ENCODE results near the gene MLLT10.

MLLT10 gene

GRCh38 chr10:21526860-21527597, 7.0 kb upstream of the MLLT10 start:
- Histone ChIP-seq H3K9me2 (ENCODE audit: low read depth, low read length) (no peaks in the 10 kb centered on the region), H4K20me1 (ENCODE audit: insufficient read depth, low read length) (no peaks in the 10 kb centered on the region), H3K4me1 (ENCODE audit: insufficient read depth, low read length, severe bottlenecking) (peaks cover 39% of the 10 kb centered on the region), H3K4me2 (ENCODE audit: low read length) (peak overlapping the region; percentile 75), H3K9me3 (ENCODE audit: low read length) (no peaks in the 10 kb centered on the region), H3K79me2 (ENCODE audit: insufficient read depth, low read length) (no peaks in the 10 kb centered on the region), H3K9ac (ENCODE audit: low read length) (peak overlapping the region; percentile 65), H2AFZ (ENCODE audit: low read length) (peak overlapping the region; percentile 4; the same call in 1 of the 2 replicates), H3K27ac (ENCODE audit: low read depth, low read length, poor library complexity, severe bottlenecking) (no peak overlapping the region), H3K4me3 (ENCODE audit: low read depth, low read length, poor library complexity, severe bottlenecking) (peak overlapping the region; percentile 62), H3F3A (ENCODE audit: insufficient read depth, low read length) (0 out of 2 replicates have a peak, but pooled peaks cover 2% of the 10 kb centered on the region), H3K36me3 (ENCODE audit: insufficient read depth, low read length) (no peaks in the 10 kb centered on the region), H3K27me3 (ENCODE audit: insufficient read depth, low read length) (no peaks in the 10 kb centered on the region)
- no peak for TF ChIP-seq CTCF (IDR thresholded peaks at IDR 0.05; ENCODE audit: low read length)
- no peak for TF ChIP-seq EZH2 (IDR thresholded peaks at IDR 0.05; ENCODE audit: borderline replicate concordance, low read length)

- Histone ChIP-seq H3K27me3 (ENCODE audit: insufficient read depth, low read length) (no peaks in the 10 kb centered on the region), H3K4me3 (ENCODE audit: low read depth, low read length, poor library complexity, severe bottlenecking) (peak overlapping the region; percentile 62), H3K27ac (ENCODE audit: low read depth, low read length, poor library complexity, severe bottlenecking) (no peak overlapping the region), H3K9ac (ENCODE audit: low read length) (peak overlapping the region; percentile 65), H3K4me2 (ENCODE audit: low read length) (peak overlapping the region; percentile 75), H3K4me1 (ENCODE audit: insufficient read depth, low read length, severe bottlenecking) (peaks cover 41% of the 10 kb centered on the region), H3K79me2 (ENCODE audit: insufficient read depth, low read length) (no peaks in the 10 kb centered on the region), H2AFZ (ENCODE audit: low read length) (no peak overlapping the region), H3K36me3 (ENCODE audit: insufficient read depth, low read length) (no peaks in the 10 kb centered on the region), H3F3A (ENCODE audit: insufficient read depth, low read length) (0 out of 2 replicates have a peak, but pooled peaks cover 2% of the 10 kb centered on the region), H3K9me2 (ENCODE audit: low read depth, low read length) (no peaks in the 10 kb centered on the region), H3K9me3 (ENCODE audit: low read length) (no peaks in the 10 kb centered on the region), H4K20me1 (ENCODE audit: insufficient read depth, low read length) (no peaks in the 10 kb centered on the region)
- TF ChIP-seq EZH2 (IDR thresholded peaks at IDR 0.05; ENCODE audit: borderline replicate concordance, low read length), result no peak
- no peak for TF ChIP-seq CTCF (IDR thresholded peaks at IDR 0.05; ENCODE audit: low read length)
Measured at GRCh38 chr10:21527598-21528235, 6.3 kb upstream of the MLLT10 start.

GRCh38 chr10:21528236-21529031, 5.6 kb upstream of the MLLT10 start:
- Histone ChIP-seq H3K9me2 (ENCODE audit: low read depth, low read length) (no peaks in the 10 kb centered on the region), H3K79me2 (ENCODE audit: insufficient read depth, low read length) (no peaks in the 10 kb centered on the region), H3K9ac (ENCODE audit: low read length) (no peak overlapping the region), H3K4me3 (ENCODE audit: low read depth, low read length, poor library complexity, severe bottlenecking) (no peak overlapping the region), H3K9me3 (ENCODE audit: low read length) (no peaks in the 10 kb centered on the region), H2AFZ (ENCODE audit: low read length) (no peak overlapping the region), H3F3A (ENCODE audit: insufficient read depth, low read length) (0 out of 2 replicates have a peak, but pooled peaks cover 2% of the 10 kb centered on the region), H3K4me1 (ENCODE audit: insufficient read depth, low read length, severe bottlenecking) (peaks cover 48% of the 10 kb centered on the region), H3K4me2 (ENCODE audit: low read length) (no peak overlapping the region), H4K20me1 (ENCODE audit: insufficient read depth, low read length) (no peaks in the 10 kb centered on the region), H3K27me3 (ENCODE audit: insufficient read depth, low read length) (no peaks in the 10 kb centered on the region), H3K36me3 (ENCODE audit: insufficient read depth, low read length) (no peaks in the 10 kb centered on the region), H3K27ac (ENCODE audit: low read depth, low read length, poor library complexity, severe bottlenecking) (no peak overlapping the region)
- TF ChIP-seq EZH2 (IDR thresholded peaks at IDR 0.05; ENCODE audit: borderline replicate concordance, low read length) (no peak), CTCF (IDR thresholded peaks at IDR 0.05; ENCODE audit: low read length) (no peak)
